ENCODE measurements around the gene GPR158.

GPR158 gene

GRCh38 chr10:25531457-25532061, 356.8 kb downstream of the GPR158 start:
- Histone ChIP-seq H3K9me3 (no peaks in the 10 kb centered on the region), H3K27ac (no peak overlapping the region), H3K4me1 (no peaks in the 10 kb centered on the region), H3K27me3 (no peaks in the 10 kb centered on the region), H3K4me3 (no peak overlapping the region), H3K36me3 (no peaks in the 10 kb centered on the region)
- no peak for DNase-seq
- intact Hi-C loops (cut with DNase I; ENCODE audit: low total_unique reads) = no loop called here
- TF ChIP-seq CTCF (IDR thresholded peaks at IDR 0.05) = no peak

GRCh38 chr10:25532213-25532612, 357.4 kb downstream of the GPR158 start:
- intact Hi-C loops (cut with DNase I; ENCODE audit: low total_unique reads) = no loop called here
- TF ChIP-seq CTCF (IDR thresholded peaks at IDR 0.05) = no peak
- H3K27me3 ChIP-seq = no peaks in the 10 kb centered on the region

GRCh38 chr10:25536027-25536426, 361.2 kb downstream of the GPR158 start:
- no peak for DNase-seq
- H3K4me1 ChIP-seq = no peaks in the 10 kb centered on the region
- no peaks in the 10 kb centered on the region for H3K9me3 ChIP-seq
- intact Hi-C loops (cut with DNase I; ENCODE audit: low total_unique reads) = no loop called here
- H3K4me3 ChIP-seq = no peak overlapping the region
- H3K27ac ChIP-seq = no peak overlapping the region
- no peak for TF ChIP-seq CTCF (IDR thresholded peaks at IDR 0.05)
- no peaks in the 10 kb centered on the region for H3K27me3 ChIP-seq
- no peaks in the 10 kb centered on the region for H3K36me3 ChIP-seq

More at GRCh38 chr10:25532213-25532612, 357.4 kb downstream of the GPR158 start:
- Histone ChIP-seq H3K4me1 (no peaks in the 10 kb centered on the region), H3K9me3 (no peaks in the 10 kb centered on the region), H3K4me3 (no peak overlapping the region), H3K36me3 (no peaks in the 10 kb centered on the region), H3K27ac (no peak overlapping the region)
- no peak for DNase-seq

GRCh38 chr10:25547382-25547781, 372.6 kb downstream of the GPR158 start:
- TF ChIP-seq CTCF (IDR thresholded peaks at IDR 0.05) = no peak
- H3K4me3 ChIP-seq = no peak overlapping the region

GRCh38 chr10:25552283-25552919, 377.6 kb downstream of the GPR158 start:
- DNase-seq = no peak
- no peak overlapping the region for H3K4me3 ChIP-seq
- no peak for TF ChIP-seq CTCF (IDR thresholded peaks at IDR 0.05)
- no peaks in the 10 kb centered on the region for H3K9me3 ChIP-seq
- H3K36me3 ChIP-seq = no peaks in the 10 kb centered on the region
- no peak overlapping the region for H3K27ac ChIP-seq
- H3K27me3 ChIP-seq = no peaks in the 10 kb centered on the region
- H3K4me1 ChIP-seq = no peaks in the 10 kb centered on the region
- intact Hi-C loops (cut with DNase I; ENCODE audit: low total_unique reads) = no loop called here

More at GRCh38 chr10:25547382-25547781, 372.6 kb downstream of the GPR158 start:
- no peaks in the 10 kb centered on the region for H3K9me3 ChIP-seq
- no peaks in the 10 kb centered on the region for H3K27me3 ChIP-seq
- H3K27ac ChIP-seq = no peak overlapping the region
- H3K4me1 ChIP-seq = no peaks in the 10 kb centered on the region
- intact Hi-C loops (cut with DNase I; ENCODE audit: low total_unique reads) = no loop called here
- no peak for DNase-seq
- no peaks in the 10 kb centered on the region for H3K36me3 ChIP-seq
